Erythroblast (primary cell): ENCODE results near the gene TMEM151A.

Source experiments
- DNase-seq, 2 experiments: peaks; one replicate each; lab custom pipeline; 2025; lab: John Stamatoyannopoulos, UW
- GATA1 ChIP-seq: IDR thresholded peaks from 2 replicates; pipeline ENCODE4 v1.6.1; 2011; ENCODE audit warnings: low read depth, mild to moderate bottlenecking, control low read depth, low read length, moderate library complexity
- POLR2A ChIP-seq: IDR thresholded peaks from 2 replicates; pipeline ENCODE4 v1.6.1; 2011; ENCODE audit warnings: mild to moderate bottlenecking, low read length

Gene TMEM151A

DNA sequence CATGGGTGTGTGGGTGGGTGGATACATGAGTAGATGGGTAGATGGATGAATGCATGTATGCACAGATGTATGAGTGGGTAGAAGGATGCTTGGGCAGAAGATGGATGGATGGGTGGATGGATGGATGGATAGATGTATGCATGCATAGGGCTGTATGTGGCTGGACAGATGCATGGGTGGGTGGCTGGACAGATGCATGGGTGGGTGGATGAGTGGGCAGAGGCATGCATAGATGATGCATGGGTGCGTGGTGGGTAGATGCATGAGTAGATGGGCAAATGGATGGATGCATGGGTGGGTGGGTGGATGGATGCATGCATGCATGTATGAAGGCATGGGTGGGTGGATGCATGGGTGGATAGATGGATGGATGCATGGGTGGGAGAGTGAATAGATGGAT lies 32.0 kb downstream of the TMEM151A start:
- TF ChIP-seq GATA1, result no peak
- TF ChIP-seq POLR2A, result no peak
- no peak for DNase-seq

- DNase-seq, result no peak
- TF ChIP-seq GATA1 (no peak), POLR2A (no peak)
Measured at GRCh38 chr11:66324664-66325063, 33.0 kb downstream of the TMEM151A start.

- TF ChIP-seq POLR2A, result no peak
- no peak for TF ChIP-seq GATA1
- no peak for DNase-seq
Measured at GRCh38 chr11:66325263-66325671, 33.6 kb downstream of the TMEM151A start.

DNA sequence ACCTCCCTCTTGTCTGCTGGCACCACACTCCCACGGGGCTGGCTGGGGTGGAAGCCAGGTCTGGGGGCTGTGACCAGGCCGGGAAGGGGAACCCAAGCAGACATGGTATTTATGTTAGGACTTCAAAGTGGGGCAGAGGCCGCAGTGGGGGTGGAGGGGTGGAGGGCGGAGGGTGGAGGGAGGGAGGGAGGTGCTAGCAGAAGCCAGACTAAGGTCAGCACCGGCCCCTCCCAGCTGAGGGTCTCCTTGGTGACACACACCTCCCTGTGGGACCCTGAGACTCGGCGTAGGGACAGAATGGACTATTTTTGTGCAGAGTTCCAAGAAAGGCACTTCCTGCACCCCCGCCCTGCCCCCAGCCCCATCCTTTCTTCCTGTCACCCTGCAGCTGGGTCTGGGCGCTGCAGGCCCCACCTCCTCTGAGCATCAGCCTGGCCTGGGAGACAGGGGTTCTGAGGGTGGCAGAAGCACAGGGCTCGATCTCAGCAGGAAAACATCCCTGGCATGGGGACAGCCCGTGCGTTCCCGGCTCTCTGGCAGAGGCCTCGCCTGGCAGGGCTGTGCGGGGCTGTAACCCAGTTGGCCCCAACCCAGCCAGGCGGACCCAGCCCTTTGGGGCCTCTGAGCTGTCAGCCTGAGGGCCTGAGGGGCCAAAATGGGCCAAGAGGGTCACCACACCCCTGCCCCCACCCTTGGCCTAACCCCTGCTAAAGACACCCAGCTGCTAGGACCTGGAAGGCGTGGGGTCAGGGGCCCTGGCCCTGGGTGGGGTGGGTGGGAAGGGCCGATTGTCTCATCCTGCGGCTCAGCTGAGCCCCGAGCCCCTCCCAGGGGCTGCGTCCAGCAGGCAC lies 34.8 kb downstream of the TMEM151A start:
- no peak for TF ChIP-seq POLR2A
- no peak for TF ChIP-seq GATA1
- no peak for DNase-seq

DNA sequence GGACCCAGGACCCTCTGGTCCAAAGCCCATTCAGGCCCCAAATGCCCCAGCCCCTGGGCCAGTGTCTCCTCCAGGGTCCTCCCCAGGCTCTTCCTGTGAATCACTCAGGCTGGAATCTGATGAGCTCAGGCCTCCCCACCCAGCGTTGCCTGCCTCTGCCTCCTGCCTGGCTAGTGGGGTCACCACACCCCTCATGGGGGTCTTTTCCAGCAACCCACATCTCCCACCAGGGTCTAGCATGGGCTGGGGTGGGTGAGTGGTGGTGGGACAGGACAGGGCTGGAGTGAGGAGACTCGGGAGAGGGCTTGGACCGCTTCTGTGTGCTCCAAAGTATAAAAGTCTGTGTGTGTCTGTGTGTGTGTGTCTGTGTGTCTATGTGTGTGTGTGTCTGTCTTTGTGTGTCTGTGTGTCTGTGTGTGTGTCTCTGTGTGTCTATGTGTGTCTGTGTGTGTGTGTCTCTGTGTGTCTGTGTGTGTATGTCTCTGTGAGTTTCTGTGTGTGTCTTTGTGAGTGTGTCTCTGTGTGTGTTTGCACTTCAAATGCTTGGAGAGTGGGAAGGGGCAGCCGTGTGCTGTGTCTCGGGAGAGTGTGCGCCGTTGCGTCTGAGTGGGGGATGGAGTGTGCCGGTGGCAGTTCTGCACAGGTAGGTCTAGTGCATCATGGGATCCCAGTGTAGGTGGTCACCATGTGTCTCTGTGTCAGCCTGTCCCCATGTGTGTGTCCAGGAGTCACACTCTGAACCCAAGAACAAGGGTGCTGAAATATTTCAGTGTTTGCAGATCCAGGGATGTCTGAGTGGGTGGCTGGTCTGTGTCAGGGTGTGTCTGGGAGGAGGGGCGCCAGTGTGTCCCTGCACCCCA lies 35.7 kb downstream of the TMEM151A start:
- no peak for TF ChIP-seq GATA1
- TF ChIP-seq POLR2A, result no peak
- no peak for DNase-seq

DNA sequence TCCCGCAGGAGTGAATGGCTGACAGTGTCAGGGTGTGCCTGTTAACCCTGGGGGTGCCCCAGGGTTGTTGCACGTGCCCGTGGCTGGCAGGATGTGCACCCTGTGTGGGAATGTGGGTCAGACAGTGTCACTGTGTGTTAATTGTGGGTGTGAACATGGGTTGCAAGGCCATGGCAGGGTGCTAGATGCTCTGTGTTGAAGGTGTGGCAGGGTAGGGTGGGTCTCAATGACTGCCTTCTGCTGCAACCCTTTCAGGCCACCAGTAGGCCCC lies 36.3 kb downstream of the TMEM151A start:
- TF ChIP-seq POLR2A (no peak), GATA1 (no peak)
- no peak for DNase-seq

DNA sequence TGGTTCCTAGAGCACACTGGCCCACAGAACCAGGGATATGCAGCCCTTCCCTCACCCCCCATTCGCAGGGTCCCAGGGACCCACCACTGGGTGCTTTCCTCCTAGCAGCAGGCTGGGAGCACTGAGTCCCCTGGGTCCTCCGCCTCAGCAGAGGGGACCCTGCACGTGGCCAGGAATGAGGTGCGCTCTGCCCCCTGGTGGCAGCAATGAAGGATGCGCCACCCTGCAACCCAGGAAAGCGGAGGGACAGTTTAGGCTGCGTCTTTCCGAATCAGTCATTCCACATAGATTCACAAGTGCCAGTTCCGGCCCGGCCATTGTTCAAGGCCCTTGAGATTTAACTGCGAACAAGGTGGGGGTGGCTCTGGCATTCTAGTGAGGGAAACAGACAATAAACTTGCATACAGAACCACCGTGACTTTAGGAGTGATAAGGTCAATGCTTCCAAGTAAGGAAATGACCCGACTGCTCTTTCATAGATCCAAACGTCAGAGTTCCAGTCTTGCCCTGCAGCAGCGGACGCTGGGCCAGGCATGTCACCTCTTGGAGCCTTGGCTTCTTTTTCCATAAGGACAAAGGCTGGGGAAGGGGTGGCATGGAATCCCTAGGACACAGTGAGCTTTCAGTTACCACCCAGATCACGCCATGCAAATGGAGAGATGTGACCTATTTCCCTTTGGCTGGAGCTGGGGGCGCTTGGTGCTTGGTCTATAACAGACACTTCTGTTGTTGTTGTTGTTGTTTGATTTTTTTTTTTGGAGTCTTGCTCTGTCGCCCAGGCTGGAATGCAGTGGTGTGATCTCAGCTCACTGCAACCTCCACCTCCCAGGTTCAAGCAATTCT lies 36.8 kb downstream of the TMEM151A start:
- no peak for TF ChIP-seq GATA1
- TF ChIP-seq POLR2A, result no peak
- peak; percentile 75 to 86 for DNase-seq

DNA sequence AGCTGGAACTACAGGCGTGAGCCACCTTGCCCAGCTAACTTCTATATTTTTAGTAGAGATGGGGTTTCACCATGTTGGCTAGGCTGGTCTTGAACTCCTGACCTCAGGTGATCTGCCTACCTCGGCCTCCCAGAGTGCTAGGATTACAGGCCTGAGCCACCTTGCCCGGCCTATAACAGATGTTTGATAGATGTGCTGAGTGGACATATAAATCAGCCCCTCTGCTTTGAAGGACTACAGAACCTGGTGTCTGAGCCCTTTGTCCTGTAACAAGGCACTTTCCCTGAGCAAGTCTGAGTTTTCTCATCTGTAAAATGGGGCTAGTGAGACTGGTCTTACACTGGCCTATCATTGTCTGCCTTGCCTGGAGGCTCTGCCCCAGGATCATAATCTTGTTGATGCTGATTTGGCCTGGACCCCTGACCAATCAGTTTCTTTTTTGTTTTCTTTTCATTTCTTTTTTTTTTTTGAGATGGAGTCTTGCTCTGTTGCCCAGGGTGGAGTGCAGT lies 37.5 kb downstream of the TMEM151A start:
- no peak for TF ChIP-seq POLR2A
- TF ChIP-seq GATA1, result no peak
- DNase-seq, result no peak

GRCh38 chr11:66330931-66331330 lies 39.2 kb downstream of the TMEM151A start:
- no peak for DNase-seq
- TF ChIP-seq GATA1, result no peak
- no peak for TF ChIP-seq POLR2A

DNA sequence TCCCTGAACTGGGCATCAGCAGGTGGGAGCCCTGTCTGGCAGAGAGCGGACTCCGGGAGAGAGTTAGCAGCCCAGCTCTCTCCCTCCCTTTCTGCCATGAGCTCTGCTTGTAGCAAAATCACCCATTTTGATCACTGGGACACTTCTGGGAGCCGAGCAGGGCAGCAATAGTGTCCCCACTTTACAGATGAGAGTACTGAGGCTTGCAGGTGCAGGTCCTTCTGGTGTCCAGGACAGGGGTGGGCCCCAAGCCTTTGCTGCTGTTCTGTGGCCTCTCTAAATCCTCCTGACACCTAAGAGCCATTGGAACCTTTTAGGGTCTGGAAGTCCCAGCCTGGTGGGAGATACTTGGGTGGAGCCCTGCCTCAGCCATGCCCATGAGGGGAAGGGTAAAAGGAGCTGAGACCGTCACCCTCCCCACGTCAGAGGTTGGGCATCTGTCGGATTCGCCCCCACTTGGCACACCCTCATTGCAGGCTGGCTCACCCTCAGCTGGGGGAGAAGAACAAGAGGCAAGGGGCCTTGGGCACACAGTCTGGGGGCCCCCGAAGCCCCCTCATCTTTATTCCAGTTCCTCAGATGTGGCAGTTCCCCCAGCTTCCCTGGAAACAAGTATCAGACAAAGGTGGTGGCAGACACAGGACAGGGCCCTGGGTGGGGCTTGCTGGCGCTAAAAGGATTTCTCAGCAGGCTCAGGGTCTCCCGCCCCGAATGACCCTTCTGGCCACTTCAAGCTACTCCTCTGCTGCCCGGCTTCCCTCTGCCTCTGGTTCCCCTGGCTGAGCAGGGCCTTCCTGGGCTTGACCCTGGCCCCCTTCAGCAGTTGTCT lies 40.1 kb downstream of the TMEM151A start:
- TF ChIP-seq GATA1, result no peak
- TF ChIP-seq POLR2A, result no peak
- no peak for DNase-seq

DNA sequence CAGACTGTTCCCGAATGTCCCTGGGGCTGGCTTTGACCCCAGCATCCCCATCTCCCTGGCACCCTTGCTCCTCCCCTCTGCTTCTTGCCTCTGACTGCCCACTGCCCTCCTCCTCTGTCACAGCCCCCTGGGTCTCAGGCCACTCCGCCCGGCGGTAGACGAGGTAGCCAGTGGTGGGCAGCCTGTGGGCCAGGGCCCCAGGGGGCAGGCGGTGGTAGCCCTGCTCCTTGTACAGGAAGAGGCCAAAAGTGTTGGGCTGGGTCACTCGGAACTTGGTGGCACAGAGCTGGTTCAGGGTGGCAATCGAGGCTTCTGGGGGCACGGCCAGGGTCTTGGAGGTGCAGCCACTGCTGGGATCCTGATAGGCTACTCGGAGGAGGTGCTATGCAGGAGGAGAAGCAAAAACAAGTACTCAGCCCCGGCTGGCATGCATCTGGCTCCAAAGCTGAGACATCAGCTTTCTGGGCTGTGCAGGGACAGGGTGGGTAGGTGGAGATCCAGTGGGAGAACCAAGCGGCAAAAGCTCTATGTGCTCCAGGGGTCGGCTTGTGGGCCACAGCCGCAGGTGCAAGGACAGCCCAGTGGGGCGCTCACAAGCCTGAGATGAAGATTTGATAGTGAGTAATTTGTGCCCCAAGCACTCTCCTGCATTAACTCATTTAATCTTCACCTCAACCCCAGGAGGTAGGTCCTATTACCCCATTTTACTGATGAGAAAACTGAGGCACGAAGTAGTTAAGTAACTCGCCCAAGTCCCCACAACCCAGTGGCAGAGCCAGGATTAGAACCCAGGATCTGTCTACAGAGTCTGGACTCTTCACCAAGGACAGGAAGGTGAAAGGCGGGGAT lies 40.9 kb downstream of the TMEM151A start:
- no peak for TF ChIP-seq POLR2A
- no peak for TF ChIP-seq GATA1
- DNase-seq, result no peak

DNA sequence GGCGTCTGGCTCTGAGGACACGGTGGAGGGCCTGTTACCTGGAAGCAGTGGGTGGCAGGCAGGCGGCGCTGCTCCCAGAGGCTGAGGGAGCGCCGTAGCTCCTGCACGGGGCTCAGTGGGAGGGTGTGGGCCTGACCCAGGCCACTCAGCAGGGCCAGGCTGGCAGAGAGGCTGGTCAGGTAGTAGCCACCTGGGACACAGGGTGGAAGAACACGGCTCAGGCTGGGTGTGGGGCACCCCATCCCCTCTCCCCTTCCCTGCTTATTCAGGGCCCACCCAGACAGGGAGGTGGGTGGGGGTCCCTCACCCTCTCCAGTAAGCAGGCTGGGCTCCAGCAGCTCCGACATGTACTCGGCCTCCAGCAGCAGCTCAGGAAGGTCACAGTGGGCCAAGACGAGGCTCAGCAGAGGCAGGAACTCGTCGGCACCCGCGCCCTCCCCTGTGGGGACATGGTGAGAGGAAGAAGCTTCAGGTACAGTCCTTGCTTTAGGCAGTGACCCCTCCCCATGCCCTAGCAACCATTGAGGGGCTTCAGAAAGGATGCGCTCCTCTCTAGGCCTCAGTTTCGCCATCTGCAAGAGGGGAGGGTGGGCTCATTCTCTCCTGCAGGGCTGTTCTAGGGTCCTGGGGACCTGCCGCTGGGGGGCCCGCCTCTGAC lies 41.7 kb downstream of the TMEM151A start:
- TF ChIP-seq GATA1 (no peak), POLR2A (no peak)
- no peak for DNase-seq
